NCI-H2107 treated with DMSO at 0.1 percent for 48 hours (cell line): ENCODE measurements around the gene PRR5L.
"Not testable (repeated sequence)": the region's sequence is repeated elsewhere in the genome, so short reads cannot be mapped to it uniquely, and the experiment has no call there.

Source experiments
- DNase-seq: peaks from one replicate; lab custom pipeline; 2025; ENCODE audit not compliant: unreplicated experiment; lab: John Stamatoyannopoulos, UW

Gene PRR5L

GRCh38 chr11:36488096-36488495 lies 192.0 kb downstream of the PRR5L start:
- DNase-seq: no peak

GRCh38 chr11:36490026-36490806 lies 194.1 kb downstream of the PRR5L start:
- no peak for DNase-seq

- DNase-seq: peak; percentile 26
Measured at GRCh38 chr11:36492724-36493304, 196.7 kb downstream of the PRR5L start.

GRCh38 chr11:36493332-36493731 lies 197.2 kb downstream of the PRR5L start:
- DNase-seq: no peak

- DNase-seq: no peak
Measured at GRCh38 chr11:36498721-36499120, 202.6 kb downstream of the PRR5L start.

- DNase-seq: no peak
Measured at GRCh38 chr11:36499315-36499714, 203.2 kb downstream of the PRR5L start.

GRCh38 chr11:36500315-36500721 lies 204.2 kb downstream of the PRR5L start:
- DNase-seq: no peak

GRCh38 chr11:36501236-36501635 lies 205.1 kb downstream of the PRR5L start:
- no peak for DNase-seq

GRCh38 chr11:36507824-36508489 lies 211.9 kb downstream of the PRR5L start:
- no peak for DNase-seq

- DNase-seq: no peak
Measured at GRCh38 chr11:36508743-36509142, 212.7 kb downstream of the PRR5L start.

GRCh38 chr11:36509201-36509639 lies 213.1 kb downstream of the PRR5L start:
- peak; percentile 17 for DNase-seq

- DNase-seq: peak; percentile 21
Measured at GRCh38 chr11:36509694-36510593, 213.9 kb downstream of the PRR5L start, which contains the start of gene TRAF6. TRAF6 (minus strand) TSS chr11:36510272; CDS start chr11:36501515, 8,757 bp downstream.

GRCh38 chr11:36510594-36510942 lies 214.5 kb downstream of the PRR5L start:
- no peak for DNase-seq

GRCh38 chr11:36511062-36511461 lies 215.0 kb downstream of the PRR5L start:
- DNase-seq: not testable (repeated sequence)

- no peak for DNase-seq
Measured at GRCh38 chr11:36512016-36512415, 215.9 kb downstream of the PRR5L start.

GRCh38 chr11:36513965-36514364 lies 217.9 kb downstream of the PRR5L start:
- no peak for DNase-seq
